B cell (primary cell): ENCODE data around the gene HFM1. TPM values are rescaled to one million over a fixed set of nuclear protein-coding genes. Genes with fewer than 3 reads are reported as not detected.

Experiments
- ATAC-seq: fragments of 200-7000 bp; cut with Tn5 transposase; one replicate; pipeline ENCODE4 v1.10.0; 2021; ENCODE audit warnings: low read depth, mild to moderate bottlenecking, moderate number of reproducible peaks, moderate library complexity
- CTCF ChIA-PET: fragments of 350-600 bp; sonication (Branson Sonifier 250); formaldehyde crosslinking; loops from one replicate; lab custom pipeline; 2021; ENCODE audit warnings: antibody characterized with exemption, inconsistent platforms; lab: Charles Lee
- POLR2A ChIA-PET: fragments of 350-600 bp; sonication (Branson Sonifier 250); formaldehyde crosslinking; loops from one replicate; lab custom pipeline; 2021; ENCODE audit warnings: antibody characterized with exemption; lab: Charles Lee
- DNase-seq: peaks from one replicate; pipeline ENCODE4 v3.0.0; 2013
- H2AFZ ChIP-seq: 2 replicates; pipeline ENCODE4 v1.6.1; 2012; ENCODE audit warnings: mild to moderate bottlenecking, low read depth, low read length; ENCODE audit not compliant: insufficient read depth, poor library complexity, severe bottlenecking
- H3K27ac ChIP-seq, 2 donors: 1 replicate in 1 of 2; 2 replicates in 1 of 2; pipeline ENCODE4 v1.5.1; 2012 to 2013; ENCODE audit warnings: low read length in 2 of 2, mild to moderate bottlenecking in 2 of 2, moderate library complexity in 1 of 2
- H3K27me3 ChIP-seq, 4 experiments: fragments of 200-600 bp in 1 of 4; sonication (generic) in 1 of 4; replicated peaks in 1 of 4; 1 replicate in 2 of 4; 2 replicates in 2 of 4; pipeline versions ENCODE4 v1.6.1 to v1.7.0; 2013 to 2016; ENCODE audit warnings: low read length in 3 of 4, mild to moderate bottlenecking in 2 of 4, mixed read lengths in 1 of 4, moderate library complexity in 1 of 4; ENCODE audit not compliant: insufficient read depth in 4 of 4, control insufficient read depth in 3 of 4; ENCODE audit errors: control extremely low read depth in 1 of 4
- H3K36me3 ChIP-seq, 2 experiments: replicated peaks in 1 of 2; 1 replicate in 1 of 2; 2 replicates in 1 of 2; pipeline versions ENCODE4 v1.6.1 to v1.7.1; 2013; ENCODE audit warnings: low read length in 1 of 2; ENCODE audit not compliant: insufficient read depth in 2 of 2, control insufficient read depth in 1 of 2; ENCODE audit errors: control extremely low read depth in 1 of 2, extremely low read depth in 1 of 2
- H3K4me1 ChIP-seq, 2 donors: fragments of 200-600 bp in 1 of 2; sonication (generic) in 1 of 2; 1 replicate in 1 of 2; 2 replicates in 1 of 2; pipeline versions ENCODE4 v1.5.1 to v1.6.1; 2013 to 2017; ENCODE audit warnings: low read length in 2 of 2; ENCODE audit not compliant: control insufficient read depth in 2 of 2, insufficient read depth in 2 of 2
- H3K4me2 ChIP-seq: replicated peaks from 2 replicates; pipeline ENCODE3; 2012; ENCODE audit warnings: mild to moderate bottlenecking, low read depth, low read length; ENCODE audit not compliant: poor library complexity, severe bottlenecking
- H3K4me3 ChIP-seq, 5 experiments: fragments of 200-600 bp in 1 of 5; sonication (generic) in 1 of 5; 1 replicate in 3 of 5; 2 replicates in 2 of 5; pipeline versions ENCODE4 v1.5.1 to v1.7.0; 2011 to 2016; ENCODE audit warnings: low read length in 4 of 5, mild to moderate bottlenecking in 4 of 5, low read depth in 2 of 5, control low read depth in 1 of 5, moderate library complexity in 1 of 5; ENCODE audit not compliant: insufficient read depth in 1 of 5; ENCODE audit errors: control extremely low read depth in 1 of 5, extremely low read depth in 1 of 5
- H3K79me2 ChIP-seq: fragments of 200-600 bp; sonication (generic); one replicate; pipeline ENCODE4 v1.6.0; 2016; ENCODE audit warnings: low read length; ENCODE audit not compliant: control insufficient read depth, insufficient read depth
- H3K9ac ChIP-seq: fragments of 200-600 bp; sonication (generic); 2 replicates; pipeline ENCODE4 v1.6.1; 2017; ENCODE audit warnings: mild to moderate bottlenecking, low read length, moderate library complexity
- H3K9me3 ChIP-seq, 3 donors: one replicate each; pipeline versions ENCODE4 v1.6.1 to v1.7.1; 2013; ENCODE audit warnings: low read length in 2 of 3; ENCODE audit not compliant: control insufficient read depth in 2 of 3, insufficient read depth in 1 of 3; ENCODE audit errors: control extremely low read depth in 1 of 3
- H4K20me1 ChIP-seq: 2 replicates; pipeline ENCODE4 v1.6.0; 2012; ENCODE audit warnings: mild to moderate bottlenecking, low read length; ENCODE audit not compliant: insufficient read depth, control insufficient read depth, poor library complexity, severe bottlenecking
- H3K27ac Mint-ChIP-seq: one replicate; pipeline ENCODE4 v1.8.0; 2021; ENCODE audit warnings: mixed read lengths
- H3K27me3 Mint-ChIP-seq: one replicate; pipeline ENCODE4 v1.8.0; 2021; ENCODE audit warnings: mixed read lengths
- H3K4me1 Mint-ChIP-seq: one replicate; pipeline ENCODE4 v1.8.0; 2021; ENCODE audit warnings: mixed read lengths
- H3K4me3 Mint-ChIP-seq: one replicate; pipeline ENCODE4 v1.8.0; 2021; ENCODE audit warnings: mixed read lengths
- H3K9me3 Mint-ChIP-seq: one replicate; pipeline ENCODE4 v1.8.0; 2022; ENCODE audit warnings: mixed read lengths; ENCODE audit not compliant: insufficient read depth
- EZH2 ChIP-seq: IDR thresholded peaks from 2 replicates; pipeline ENCODE4 v1.6.1; 2012; ENCODE audit warnings: borderline replicate concordance, low read depth, mild to moderate bottlenecking, moderate library complexity, low read length; ENCODE audit not compliant: insufficient read depth, poor library complexity, severe bottlenecking
- WGBS: methylation state at CpG from one replicate; pipeline ENCODE4 v1.1.5; 2013; ENCODE audit warnings: missing lambda C conversion rate; ENCODE audit not compliant: insufficient coverage; 5-methylcytosine and 5-hydroxymethylcytosine counted together
- intact Hi-C: fragments of 100-400 bp; cut with micrococcal nuclease; formaldehyde crosslinking; loops from one replicate; pipeline ENCODE4 v1.10.0; 2022
- polyA minus RNA-seq: library from RNA; depleted of rRNA, polyadenylated mRNA; stranded (reverse); fragments of >200 nt; gene quantifications from 2 replicates; pipeline ENCODE4 v1.2.3, GENCODE V29; 2012
- polyA plus RNA-seq: library from polyadenylated mRNA; depleted of rRNA; stranded (reverse); fragments of >200 nt; gene quantifications from 2 replicates; pipeline ENCODE4 v1.2.3, GENCODE V29; 2012
- total RNA-seq, 2 donors: library from RNA; stranded (reverse); fragments of 120-200 nt in 1 of 2; gene quantifications; 1 replicate in 1 of 2; 2 replicates in 1 of 2; pipeline versions ENCODE4 v1.2.3 to v1.2.4, GENCODE V29; 2013 to 2022
- TF ChIP-seq, protein P1 (sequence below): fragments of 200-600 bp; IDR thresholded peaks from one replicate; pipeline ENCODE4 v1.8.0; 2022; ENCODE audit warnings: antibody characterized with exemption, mild to moderate bottlenecking

HFM1 gene
- 0.51 TPM in 1 of 2 replicates, not detected in the other for total RNA-seq
- 0.09 TPM for total RNA-seq (2013)
- not detected in 2 replicates for polyA plus RNA-seq
- polyA minus RNA-seq: not detected in 2 replicates

DNA sequence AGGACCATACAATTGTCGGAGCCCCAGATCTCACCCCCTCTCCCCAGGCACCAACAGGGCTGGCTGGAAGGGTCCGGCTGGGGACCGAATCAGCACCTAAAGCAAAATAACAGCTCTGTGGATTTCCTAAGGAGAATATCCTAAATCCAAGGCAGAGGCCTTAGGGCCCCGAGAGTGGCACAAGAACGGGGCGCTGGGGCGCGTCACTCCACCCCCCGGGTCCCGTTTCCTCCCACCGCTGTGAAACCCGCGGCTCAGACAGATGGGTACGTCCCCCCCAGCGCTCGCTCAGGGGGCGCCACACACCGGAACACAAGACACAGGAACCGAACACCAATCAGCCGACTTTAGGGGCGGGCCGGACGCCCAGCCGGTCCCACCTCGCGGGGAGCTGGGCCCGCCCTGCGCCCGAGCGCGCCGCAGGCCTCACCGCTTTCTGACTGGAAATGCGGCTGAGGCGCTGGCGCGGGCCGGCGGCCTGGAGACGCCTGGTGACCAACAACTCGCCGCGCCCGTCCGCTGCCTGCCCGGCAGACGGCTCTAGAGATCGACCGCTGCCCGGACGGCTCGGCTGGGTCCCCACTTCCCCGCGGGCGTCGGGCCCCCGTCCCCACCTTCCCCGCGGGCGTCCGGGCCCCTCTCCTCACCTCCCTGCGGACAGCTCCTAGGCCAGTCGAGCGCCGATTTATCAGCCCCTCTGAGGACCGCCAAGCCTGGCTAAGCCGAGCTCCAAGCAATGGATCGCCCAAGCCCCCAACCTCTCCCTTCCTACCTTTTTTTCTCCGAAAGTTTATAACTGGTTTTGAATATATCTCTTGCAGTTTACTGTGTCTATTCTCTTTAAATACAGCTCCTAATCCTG is at the start of gene HFM1:
Gene HFM1 (minus strand): TSS at position 687 of the 862 bp plus-strand sequence. CDS start 3,755 bp downstream, outside the sequence.
- peaks cover 0 to 22% (median 7%) of the 10 kb centered on the region in 4 experiments for H3K27me3 ChIP-seq
- peaks cover 10 to 16% of the 10 kb centered on the region in 2 donors for H3K4me1 ChIP-seq
- intact Hi-C loops: loop anchor here (2.0 to 5.0 kb wide), 2 partner anchors 96 to 122 kb away; partner anchors contain the start of gene CDC7
- Mint-ChIP-seq H3K27me3 (peaks cover 34% of the 10 kb centered on the region), H3K4me1 (peaks cover 10% of the 10 kb centered on the region), H3K27ac (no peak within 1 kb of the TSS), H3K4me3 (peak within 1 kb of the TSS; percentile 86), H3K9me3 (no peaks in the 10 kb centered on the region)
- no peaks in the 10 kb centered on the region for H4K20me1 ChIP-seq
- ChIA-PET POLR2A (no interaction called here), CTCF (interaction anchor here (0.9 kb wide), 1 partner anchor 120 kb away, joined by 3 read pairs; no protein-coding TSS in a partner anchor)
- peak within 1 kb of the TSS; percentile 68 for H3K9ac ChIP-seq
- TF ChIP-seq, protein P1, sequence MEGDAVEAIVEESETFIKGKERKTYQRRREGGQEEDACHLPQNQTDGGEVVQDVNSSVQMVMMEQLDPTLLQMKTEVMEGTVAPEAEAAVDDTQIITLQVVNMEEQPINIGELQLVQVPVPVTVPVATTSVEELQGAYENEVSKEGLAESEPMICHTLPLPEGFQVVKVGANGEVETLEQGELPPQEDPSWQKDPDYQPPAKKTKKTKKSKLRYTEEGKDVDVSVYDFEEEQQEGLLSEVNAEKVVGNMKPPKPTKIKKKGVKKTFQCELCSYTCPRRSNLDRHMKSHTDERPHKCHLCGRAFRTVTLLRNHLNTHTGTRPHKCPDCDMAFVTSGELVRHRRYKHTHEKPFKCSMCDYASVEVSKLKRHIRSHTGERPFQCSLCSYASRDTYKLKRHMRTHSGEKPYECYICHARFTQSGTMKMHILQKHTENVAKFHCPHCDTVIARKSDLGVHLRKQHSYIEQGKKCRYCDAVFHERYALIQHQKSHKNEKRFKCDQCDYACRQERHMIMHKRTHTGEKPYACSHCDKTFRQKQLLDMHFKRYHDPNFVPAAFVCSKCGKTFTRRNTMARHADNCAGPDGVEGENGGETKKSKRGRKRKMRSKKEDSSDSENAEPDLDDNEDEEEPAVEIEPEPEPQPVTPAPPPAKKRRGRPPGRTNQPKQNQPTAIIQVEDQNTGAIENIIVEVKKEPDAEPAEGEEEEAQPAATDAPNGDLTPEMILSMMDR: no peak
- TF ChIP-seq EZH2: no peak
- DNase-seq: peak; percentile 71
- no peaks in the 10 kb centered on the region for H3K9me3 ChIP-seq
- peak; percentile 98 for ATAC-seq
- H3K36me3 ChIP-seq: no peaks in the 10 kb centered on the region
- H3K4me3 ChIP-seq: peak within 1 kb of the TSS in 3 of 5 experiments; percentile 43 to 60 (median 56)
- peak within 1 kb of the TSS; percentile 79 for H3K4me2 ChIP-seq
- H3K79me2 ChIP-seq: no peaks in the 10 kb centered on the region
- H3K27ac ChIP-seq: no peak within 1 kb of the TSS
- peak within 1 kb of the TSS; percentile 82 for H2AFZ ChIP-seq
- WGBS: under 1% methylated on average over 65 of the region's 69 CpGs

DNA sequence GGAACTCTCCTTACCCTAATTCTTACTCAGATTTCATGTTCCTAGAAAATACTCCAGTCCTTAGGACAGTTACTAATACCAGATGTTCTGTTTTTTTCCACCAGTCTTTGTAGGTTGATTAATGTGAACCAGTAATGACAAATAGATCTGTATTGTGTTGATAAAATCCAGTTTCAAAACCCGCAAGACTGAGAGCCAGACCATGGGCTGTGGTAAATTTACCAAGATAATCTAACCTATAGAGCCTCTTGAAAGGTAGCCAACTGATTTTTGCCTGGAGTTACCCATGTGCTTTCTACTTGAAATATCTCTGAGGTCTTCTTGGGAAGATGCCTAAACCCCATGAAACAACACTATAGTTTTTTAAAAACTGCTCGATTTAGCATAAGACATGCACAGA is 49.5 kb upstream of the HFM1 start:
- no peak for ATAC-seq
- Mint-ChIP-seq H3K9me3 (no peaks in the 10 kb centered on the region), H3K4me3 (no peak overlapping the region), H3K27ac (no peak overlapping the region), H3K27me3 (peaks cover 2% of the 10 kb centered on the region), H3K4me1 (no peaks in the 10 kb centered on the region)
- ChIA-PET POLR2A (no interaction called here), CTCF (no interaction called here)
- Histone ChIP-seq H3K9ac (no peak overlapping the region), H3K4me1 (no peaks in the 10 kb centered on the region), H3K27me3 (peaks cover 0 to 5% (median 1%) of the 10 kb centered on the region in 4 experiments), H4K20me1 (no peaks in the 10 kb centered on the region), H3K4me2 (no peak overlapping the region), H3K79me2 (no peaks in the 10 kb centered on the region), H2AFZ (no peak overlapping the region), H3K9me3 (no peaks in the 10 kb centered on the region), H3K27ac (no peak overlapping the region), H3K36me3 (no peaks in the 10 kb centered on the region), H3K4me3 (no peak overlapping the region)
- intact Hi-C loops: no loop called here
- no peak for TF ChIP-seq EZH2
- TF ChIP-seq, protein P1: no peak
- no CpG with 5 or more reads among the region's 2 CpGs for WGBS
- DNase-seq: no peak
